Stimulated activated memory B cell treated with anti-CD40 and anti-IgM and Interleukin-4, amounts not matched to agents 10 μg/mL and 1 μg/mL and 100 μg/mL, for 72 hours (primary cell): ENCODE measurements around the gene SEBOX.
"Not testable (repeated sequence)": the region's sequence is repeated elsewhere in the genome, so short reads cannot be mapped to it uniquely, and the experiment has no call there.

ENCODE experiments used
- ATAC-seq: fragments of 150-1000 bp; cut with Tn5 transposase; 2 replicates; pipeline ENCODE4 v1.10.0; 2021
- H3K27ac Mint-ChIP-seq: one replicate; pipeline ENCODE4 v1.8.0; 2022; ENCODE audit warnings: mild to moderate bottlenecking, mixed read lengths
- H3K27me3 Mint-ChIP-seq: one replicate; pipeline ENCODE4 v1.8.0; 2022; ENCODE audit warnings: mixed read lengths
- H3K36me3 Mint-ChIP-seq: one replicate; pipeline ENCODE4 v1.8.0; 2022; ENCODE audit warnings: mixed read lengths
- H3K4me1 Mint-ChIP-seq: one replicate; pipeline ENCODE4 v1.8.0; 2022; ENCODE audit warnings: mixed read lengths
- H3K4me3 Mint-ChIP-seq: one replicate; pipeline ENCODE4 v1.8.0; 2022; ENCODE audit warnings: mild to moderate bottlenecking, moderate library complexity, mixed read lengths
- H3K9me3 Mint-ChIP-seq: one replicate; pipeline ENCODE4 v1.8.0; 2022; ENCODE audit warnings: mixed read lengths

Gene SEBOX

DNA sequence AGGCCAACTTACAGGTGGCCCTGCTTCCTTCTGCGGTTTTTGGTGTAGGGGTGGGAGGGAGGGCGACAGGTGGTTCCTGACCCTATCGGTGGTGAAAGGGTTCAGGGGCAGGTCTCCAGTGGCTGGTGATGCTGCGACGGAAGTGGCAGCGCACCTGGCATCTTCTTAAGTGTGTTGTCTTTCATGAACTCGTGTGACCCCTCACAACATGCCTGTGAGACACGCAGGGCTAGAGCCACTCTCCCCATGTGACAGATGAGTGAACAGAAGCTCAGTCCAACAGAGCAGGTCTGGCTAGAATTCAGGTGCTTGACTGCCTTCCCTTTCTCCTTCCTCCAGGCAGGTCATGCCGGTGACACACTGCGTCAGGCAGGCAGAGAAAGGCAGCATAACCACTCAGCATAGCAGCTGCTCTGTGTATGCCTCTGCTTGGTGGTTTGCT is 21.5 kb downstream of the SEBOX start:
- peak; percentile 35 for ATAC-seq
- Mint-ChIP-seq H3K27me3 (no peaks in the 10 kb centered on the region), H3K4me1 (peaks cover 2% of the 10 kb centered on the region), H3K4me3 (no peak overlapping the region), H3K9me3 (no peaks in the 10 kb centered on the region), H3K27ac (no peak overlapping the region), H3K36me3 (peaks cover 67% of the 10 kb centered on the region)

DNA sequence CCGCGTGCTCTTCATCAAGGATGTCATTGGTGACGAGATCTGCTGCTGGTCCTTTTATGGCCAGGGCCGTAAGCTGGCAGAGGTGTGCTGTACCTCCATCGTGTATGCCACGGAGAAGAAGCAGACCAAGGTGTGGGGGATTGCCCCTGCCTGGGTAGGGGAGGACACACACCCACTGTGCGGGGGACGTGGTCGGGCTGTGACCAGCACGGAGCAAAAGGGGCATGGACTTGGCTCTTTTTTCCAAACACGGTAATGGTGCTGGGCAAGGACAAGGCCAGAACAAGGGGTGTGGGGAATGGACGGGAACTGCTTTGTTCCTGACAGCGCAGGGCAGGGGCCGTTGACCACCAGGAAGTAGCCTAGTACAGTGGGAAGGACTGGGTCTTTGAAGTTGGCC is 22.7 kb downstream of the SEBOX start:
- ATAC-seq, result no peak
- H3K4me3 Mint-ChIP-seq, result no peak overlapping the region
- H3K27ac Mint-ChIP-seq, result no peak overlapping the region
- H3K27me3 Mint-ChIP-seq, result no peaks in the 10 kb centered on the region
- peaks cover 58% of the 10 kb centered on the region for H3K36me3 Mint-ChIP-seq
- H3K9me3 Mint-ChIP-seq, result no peaks in the 10 kb centered on the region
- H3K4me1 Mint-ChIP-seq, result peaks cover 13% of the 10 kb centered on the region

DNA sequence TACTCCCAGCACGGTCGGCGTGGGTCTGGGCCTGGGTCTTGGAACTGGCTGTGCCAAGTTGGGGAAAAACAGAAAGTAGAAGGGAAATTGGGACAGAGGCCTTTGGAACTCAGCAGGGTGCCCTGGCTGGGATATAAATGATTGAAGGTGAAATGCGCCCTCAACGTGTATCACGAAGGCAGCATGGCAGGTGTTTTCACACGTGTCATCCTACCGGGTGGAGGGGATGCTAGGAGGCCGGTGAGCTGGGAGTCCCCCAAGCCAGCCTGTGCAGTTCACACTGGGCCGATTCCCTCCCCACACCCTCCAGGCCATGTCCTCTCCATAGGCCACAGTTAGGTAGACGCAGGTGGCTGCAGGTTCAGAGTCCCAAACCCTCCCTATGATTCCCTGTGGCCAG is 23.5 kb downstream of the SEBOX start:
- no peak for ATAC-seq
- Mint-ChIP-seq H3K4me3 (no peak overlapping the region), H3K9me3 (no peaks in the 10 kb centered on the region), H3K27ac (no peak overlapping the region), H3K36me3 (peaks cover 53% of the 10 kb centered on the region), H3K4me1 (peaks cover 21% of the 10 kb centered on the region), H3K27me3 (no peaks in the 10 kb centered on the region)

DNA sequence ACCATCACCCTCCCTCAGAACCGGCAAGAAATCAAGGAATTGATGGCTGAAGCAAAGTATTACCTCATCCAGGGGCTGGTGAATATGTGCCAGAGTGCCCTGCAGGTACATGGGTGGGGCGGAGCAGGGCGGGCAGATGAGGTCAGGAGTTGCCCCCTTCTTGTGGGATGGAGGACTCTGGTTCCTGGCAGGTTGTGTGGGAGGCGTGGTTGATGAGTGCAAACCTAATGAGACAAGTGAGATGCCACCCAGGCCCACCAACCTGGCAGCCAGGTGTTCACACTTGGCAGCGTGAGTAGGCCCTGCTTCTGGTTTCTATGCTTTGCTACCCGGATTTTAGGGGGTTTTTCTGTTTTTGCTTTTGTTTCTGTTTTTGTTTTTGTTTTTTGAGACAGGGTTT is 24.6 kb downstream of the SEBOX start:
- no peak for ATAC-seq
- peaks cover 26% of the 10 kb centered on the region for H3K4me1 Mint-ChIP-seq
- H3K36me3 Mint-ChIP-seq, result peaks cover 41% of the 10 kb centered on the region
- H3K27me3 Mint-ChIP-seq, result no peaks in the 10 kb centered on the region
- no peak overlapping the region for H3K27ac Mint-ChIP-seq
- H3K9me3 Mint-ChIP-seq, result no peaks in the 10 kb centered on the region
- no peak overlapping the region for H3K4me3 Mint-ChIP-seq

DNA sequence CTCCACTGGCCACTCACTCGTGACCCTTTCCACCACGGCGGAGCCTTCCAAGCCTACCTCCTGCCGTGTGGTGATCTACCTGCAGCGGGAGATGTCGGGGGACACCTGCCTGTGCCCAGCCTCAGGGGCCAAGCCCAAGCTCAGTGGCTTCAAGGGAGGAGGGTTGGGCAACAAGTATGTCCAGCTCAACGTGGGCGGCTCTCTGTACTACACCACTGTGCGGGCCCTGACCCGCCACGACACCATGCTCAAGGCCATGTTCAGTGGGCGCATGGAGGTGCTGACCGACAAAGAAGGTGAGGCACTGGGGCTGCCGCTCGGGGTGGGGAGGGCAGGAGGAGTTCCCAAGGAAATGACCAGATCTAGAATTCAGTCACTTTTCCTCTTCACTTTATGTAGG is 25.6 kb downstream of the SEBOX start:
- Mint-ChIP-seq H3K4me1 (peaks cover 32% of the 10 kb centered on the region), H3K27ac (no peak overlapping the region), H3K27me3 (no peaks in the 10 kb centered on the region), H3K4me3 (no peak overlapping the region), H3K36me3 (peaks cover 37% of the 10 kb centered on the region), H3K9me3 (no peaks in the 10 kb centered on the region)
- ATAC-seq, result no peak

DNA sequence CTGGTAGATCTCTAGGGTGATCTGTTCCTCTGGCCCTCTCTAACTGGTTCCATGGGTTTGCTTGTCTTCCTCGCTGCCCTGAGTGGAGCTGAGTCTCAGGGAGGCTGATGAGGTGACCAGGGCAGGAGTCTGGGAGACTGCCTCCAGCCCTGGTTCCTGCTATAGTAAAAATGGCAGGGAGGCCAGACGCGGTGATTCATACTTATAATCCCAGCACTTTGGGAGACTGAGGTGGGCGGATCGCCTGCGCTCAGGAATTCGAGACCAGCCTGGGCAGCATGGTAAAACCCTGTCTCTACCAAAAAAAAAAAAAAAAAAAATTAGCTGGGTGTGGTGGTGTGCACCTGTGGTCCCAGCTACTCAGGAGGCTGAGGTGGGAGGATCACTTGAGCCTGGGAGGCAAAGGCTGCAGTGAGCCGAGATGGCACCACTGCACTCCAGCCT is 26.2 kb downstream of the SEBOX start:
- H3K4me3 Mint-ChIP-seq, ATAC-seq, H3K9me3 Mint-ChIP-seq, H3K27ac Mint-ChIP-seq, H3K27me3 Mint-ChIP-seq: not testable (repeated sequence)
- Mint-ChIP-seq H3K4me1 (peaks cover 38% of the 10 kb centered on the region), H3K36me3 (peaks cover 30% of the 10 kb centered on the region)

DNA sequence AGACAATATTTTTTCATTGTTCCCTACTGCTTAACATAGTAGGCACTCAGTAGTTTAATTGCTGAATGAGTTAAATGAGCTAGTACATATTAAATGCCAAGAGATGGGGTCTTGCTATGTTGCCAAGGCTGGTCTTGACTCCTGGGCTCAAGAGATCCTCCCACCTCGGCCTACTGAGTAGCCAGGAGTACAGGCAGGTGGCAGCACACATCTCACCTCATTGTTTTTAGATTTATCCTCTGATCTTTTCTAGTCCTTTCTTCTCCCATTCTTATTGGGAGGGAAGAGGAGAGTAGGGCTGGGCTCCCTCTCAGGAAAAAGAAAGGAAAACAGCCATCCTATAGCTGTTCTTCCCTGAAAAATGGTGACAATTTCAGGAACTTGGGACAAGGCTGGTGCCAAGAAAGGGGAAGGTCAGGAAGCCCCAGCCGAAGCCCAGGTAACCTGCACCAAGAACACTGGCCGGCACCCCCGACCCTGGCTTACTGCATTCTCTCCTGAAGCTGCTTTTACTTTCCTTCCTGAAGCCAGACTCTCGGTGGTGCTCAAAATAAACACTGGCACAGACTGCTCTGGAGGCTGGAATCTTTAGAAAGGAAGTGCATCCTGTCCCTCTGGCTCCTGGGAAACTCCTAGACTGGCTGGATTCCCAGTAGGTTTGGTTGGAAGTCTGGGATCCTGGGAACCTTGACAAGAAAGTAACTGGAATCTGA is 26.8 kb downstream of the SEBOX start:
- Mint-ChIP-seq H3K27me3 (no peaks in the 10 kb centered on the region), H3K27ac (no peak overlapping the region), H3K36me3 (peaks cover 27% of the 10 kb centered on the region), H3K4me3 (no peak overlapping the region), H3K4me1 (peaks cover 42% of the 10 kb centered on the region), H3K9me3 (no peaks in the 10 kb centered on the region)
- ATAC-seq, result no peak

DNA sequence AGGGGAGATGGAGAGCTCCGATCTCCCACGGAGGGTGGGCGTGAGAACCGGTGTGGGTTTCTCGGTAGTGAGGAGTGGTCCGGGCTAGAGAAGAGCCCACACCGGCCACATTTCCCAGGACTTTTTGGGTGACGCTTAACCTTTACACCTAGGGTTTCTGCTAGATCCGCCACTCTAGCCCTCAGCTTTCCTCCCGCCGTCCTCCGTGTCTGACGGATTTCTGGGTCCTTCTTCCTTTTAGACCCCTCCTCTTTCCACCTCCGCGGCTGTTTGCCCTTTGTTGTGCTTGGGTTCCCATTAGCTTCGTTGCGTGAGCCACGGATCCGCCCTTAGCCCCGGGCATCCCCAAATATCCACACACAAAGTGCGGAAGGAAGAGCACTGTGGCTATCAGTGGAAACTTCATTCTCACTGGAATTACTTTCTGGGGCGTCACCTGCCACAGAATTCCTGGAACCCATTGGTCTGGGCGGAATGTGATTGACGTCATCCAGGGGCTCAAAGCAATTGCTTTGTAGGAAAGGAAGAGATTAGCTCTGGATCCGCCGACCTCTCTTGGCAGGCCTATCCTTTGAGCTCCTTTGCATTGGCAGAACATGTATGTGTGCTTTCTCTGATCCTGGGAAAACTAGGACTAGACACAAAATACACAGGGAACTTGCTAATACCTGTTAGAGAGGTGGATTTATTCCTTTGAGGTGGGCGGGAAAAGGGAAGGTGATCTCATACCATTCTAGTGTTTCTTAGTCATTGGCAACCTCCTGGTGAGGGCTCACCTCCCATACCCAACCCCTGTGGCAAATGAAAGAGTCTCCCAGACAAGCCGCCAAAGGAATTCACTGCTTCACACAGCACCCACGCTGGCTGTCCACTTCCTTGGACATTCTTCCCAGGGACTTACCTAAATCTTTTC is 28.8 kb downstream of the SEBOX start:
- no peak for ATAC-seq
- Mint-ChIP-seq H3K27me3 (no peaks in the 10 kb centered on the region), H3K36me3 (peaks cover 22% of the 10 kb centered on the region)

DNA sequence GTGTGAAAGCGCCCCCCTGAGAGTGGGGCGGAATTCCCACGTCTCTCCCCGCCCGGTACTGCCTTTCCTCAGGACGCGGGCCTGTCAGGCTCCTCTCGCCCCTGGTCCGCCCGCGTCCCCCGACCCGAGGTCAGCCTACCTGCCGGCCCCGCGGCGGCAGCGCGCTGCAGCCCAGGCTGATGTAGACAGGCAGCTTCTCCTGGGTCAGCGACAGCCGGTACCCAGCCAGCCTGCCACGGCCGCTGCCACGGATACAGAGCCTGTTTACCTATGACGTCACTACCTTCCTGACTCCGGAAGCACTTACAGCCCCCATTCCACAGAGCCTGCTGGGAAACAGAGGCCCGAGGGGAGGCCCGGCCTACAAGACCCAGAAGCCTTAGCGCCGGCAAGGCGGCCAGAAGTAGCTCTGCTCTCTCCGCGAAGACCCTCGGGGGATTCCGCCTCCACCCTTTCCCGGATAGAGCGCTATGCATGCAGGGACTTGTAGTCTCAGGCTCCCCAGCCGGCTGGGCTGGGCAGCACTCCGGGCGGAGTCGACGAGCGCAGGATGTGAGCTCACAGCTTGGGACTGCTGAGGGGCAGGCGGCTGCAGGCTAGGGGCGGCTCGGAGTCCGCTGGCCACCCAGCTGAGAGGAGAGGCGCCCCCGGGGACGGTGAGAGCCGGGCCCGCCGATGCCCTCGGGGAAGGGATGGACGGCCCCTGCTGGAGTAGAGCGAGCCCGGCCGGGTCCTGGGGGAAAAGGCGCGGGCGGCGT is 29.6 kb downstream of the SEBOX start, which contains the start of the genes IFT20 and TNFAIP1:
TSS of gene IFT20 (minus strand) at position 272 of the 758 bp plus-strand sequence. CDS start 3,487 bp downstream, outside the sequence.
TSS of gene TNFAIP1 (plus strand) at position 561 of the 758 bp plus-strand sequence. CDS start 3,761 bp downstream, outside the sequence.
- Mint-ChIP-seq H3K27ac (peak within 1 kb of the TSS; percentile 82), H3K9me3 (no peaks in the 10 kb centered on the region), H3K4me1 (peaks cover 56% of the 10 kb centered on the region), H3K36me3 (peaks cover 18% of the 10 kb centered on the region), H3K27me3 (no peaks in the 10 kb centered on the region), H3K4me3 (peak within 1 kb of the TSS; percentile 88)
- peak; percentile 99 for ATAC-seq

More for the DNA sequence above, 28.8 kb downstream of the SEBOX start:
- peaks cover 56% of the 10 kb centered on the region for H3K4me1 Mint-ChIP-seq
- no peaks in the 10 kb centered on the region for H3K9me3 Mint-ChIP-seq
- peak overlapping the region; percentile 88 for H3K4me3 Mint-ChIP-seq
- H3K27ac Mint-ChIP-seq, result peak overlapping the region; percentile 82

DNA sequence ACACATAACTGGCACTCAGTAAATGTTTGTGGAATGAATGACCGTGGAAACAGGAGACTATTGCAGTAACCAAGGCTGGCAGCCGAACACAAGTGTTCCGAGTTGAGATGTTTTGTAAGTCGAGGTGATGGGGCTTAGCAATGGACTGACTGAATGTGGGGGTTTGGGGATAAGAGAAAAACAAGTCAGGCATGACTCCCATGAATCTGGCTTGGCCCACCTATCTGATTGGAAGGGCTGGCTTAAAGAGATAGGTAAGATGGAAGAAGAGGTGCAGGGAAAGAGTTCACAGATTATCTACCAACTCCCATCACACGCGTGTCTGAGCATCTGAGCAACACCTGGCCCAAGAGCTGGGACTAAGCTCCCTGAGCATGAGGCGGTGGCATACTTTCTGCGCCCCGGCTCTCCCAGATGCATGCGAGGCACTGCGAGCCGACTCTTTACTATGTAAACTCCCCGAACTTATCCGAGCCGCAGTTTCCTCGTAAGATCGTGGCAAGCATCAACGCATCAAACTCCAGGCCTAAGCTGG is 30.3 kb downstream of the SEBOX start:
- Mint-ChIP-seq H3K27ac (peak overlapping the region; percentile 82), H3K4me1 (peaks cover 56% of the 10 kb centered on the region), H3K36me3 (peaks cover 14% of the 10 kb centered on the region), H3K4me3 (peak overlapping the region; percentile 88), H3K9me3 (no peaks in the 10 kb centered on the region), H3K27me3 (no peaks in the 10 kb centered on the region)
- ATAC-seq, result no peak

DNA sequence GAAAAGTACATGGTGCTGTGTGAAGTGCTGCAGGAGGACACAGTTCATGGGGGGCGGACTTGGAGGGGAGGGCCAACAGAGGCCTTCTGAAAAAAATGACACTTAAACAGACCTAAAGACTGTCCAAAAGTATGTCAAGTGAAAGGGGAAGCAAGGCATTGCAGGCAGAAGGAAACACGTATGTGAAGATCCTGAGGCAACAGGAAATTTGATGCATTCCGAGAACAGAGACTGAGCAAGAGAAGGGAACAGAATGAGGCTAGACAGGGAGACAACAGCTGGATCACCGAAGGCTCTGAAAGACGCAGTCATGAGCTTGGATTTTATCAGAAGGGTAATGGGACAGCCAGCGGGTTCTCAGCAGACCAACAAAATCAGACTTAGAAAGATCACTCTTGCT is 30.8 kb downstream of the SEBOX start:
- H3K4me1 Mint-ChIP-seq, result peaks cover 56% of the 10 kb centered on the region
- peaks cover 14% of the 10 kb centered on the region for H3K36me3 Mint-ChIP-seq
- H3K27ac Mint-ChIP-seq, result peak overlapping the region; percentile 82
- ATAC-seq, result no peak
- no peaks in the 10 kb centered on the region for H3K27me3 Mint-ChIP-seq
- peak overlapping the region; percentile 88 for H3K4me3 Mint-ChIP-seq
- no peaks in the 10 kb centered on the region for H3K9me3 Mint-ChIP-seq

DNA sequence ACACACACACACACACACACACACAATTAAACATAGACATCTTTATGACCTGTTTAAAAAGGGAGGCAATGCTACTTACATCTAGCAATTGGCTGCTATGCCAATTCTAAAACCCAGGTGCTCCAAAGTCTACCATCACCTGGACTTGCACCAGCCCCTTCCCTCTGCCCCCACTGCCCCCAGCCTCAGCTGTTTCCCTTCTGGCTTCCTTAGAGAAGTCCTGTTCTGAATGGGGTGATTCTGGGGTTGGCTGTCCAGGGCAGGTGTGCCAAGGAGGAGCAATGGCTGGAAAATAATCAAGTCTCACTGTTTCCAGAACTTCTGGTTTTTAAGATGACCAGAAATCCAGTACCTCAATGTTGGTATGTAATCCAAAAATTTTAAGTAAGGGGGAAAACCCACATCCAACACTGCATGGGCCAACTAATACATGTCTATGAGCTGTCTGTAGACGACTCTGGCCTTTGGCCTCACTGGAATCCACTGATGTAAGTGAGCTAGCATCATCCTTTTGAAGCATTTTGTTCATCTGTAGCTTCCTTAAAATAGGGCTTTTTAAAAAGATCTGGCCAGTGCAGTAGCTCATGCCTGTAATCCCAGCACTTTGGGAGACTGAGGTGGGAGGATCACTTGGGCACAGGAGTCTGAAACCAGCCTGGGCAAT is 31.8 kb downstream of the SEBOX start:
- Mint-ChIP-seq H3K4me1 (peaks cover 51% of the 10 kb centered on the region), H3K27me3 (no peaks in the 10 kb centered on the region), H3K36me3 (peaks cover 15% of the 10 kb centered on the region), H3K9me3 (no peaks in the 10 kb centered on the region), H3K4me3 (peak overlapping the region; percentile 88), H3K27ac (no peak overlapping the region)
- no peak for ATAC-seq

DNA sequence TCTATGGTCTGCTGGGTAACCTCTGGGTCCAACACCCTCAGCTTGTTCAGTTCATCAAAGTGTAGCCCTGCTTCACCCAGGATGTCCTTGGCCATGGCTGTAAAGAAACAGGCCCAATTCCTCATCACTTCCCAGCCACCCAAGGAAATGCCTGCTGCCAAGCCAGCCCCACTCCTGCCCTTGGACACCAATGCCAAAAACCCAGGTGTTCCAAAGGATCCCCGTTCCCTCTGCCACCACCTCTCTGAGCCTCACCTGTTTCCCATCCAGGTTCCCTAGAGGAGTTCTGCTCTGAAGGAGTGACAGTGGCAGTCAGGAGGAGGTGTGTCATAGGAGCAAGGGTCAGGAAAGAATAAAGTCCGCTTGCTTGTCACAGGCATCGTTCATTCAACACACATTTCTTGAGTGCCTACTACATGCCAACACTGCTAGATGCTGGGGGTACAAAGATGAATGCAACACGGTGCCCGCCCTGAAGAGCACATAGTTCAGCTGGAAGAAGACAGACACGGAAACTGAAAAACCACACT is 33.0 kb downstream of the SEBOX start:
- H3K27me3 Mint-ChIP-seq, result no peaks in the 10 kb centered on the region
- no peak for ATAC-seq
- no peaks in the 10 kb centered on the region for H3K9me3 Mint-ChIP-seq
- H3K27ac Mint-ChIP-seq, result no peak overlapping the region
- H3K4me3 Mint-ChIP-seq, result no peak overlapping the region
- H3K4me1 Mint-ChIP-seq, result peaks cover 39% of the 10 kb centered on the region
- peaks cover 24% of the 10 kb centered on the region for H3K36me3 Mint-ChIP-seq

DNA sequence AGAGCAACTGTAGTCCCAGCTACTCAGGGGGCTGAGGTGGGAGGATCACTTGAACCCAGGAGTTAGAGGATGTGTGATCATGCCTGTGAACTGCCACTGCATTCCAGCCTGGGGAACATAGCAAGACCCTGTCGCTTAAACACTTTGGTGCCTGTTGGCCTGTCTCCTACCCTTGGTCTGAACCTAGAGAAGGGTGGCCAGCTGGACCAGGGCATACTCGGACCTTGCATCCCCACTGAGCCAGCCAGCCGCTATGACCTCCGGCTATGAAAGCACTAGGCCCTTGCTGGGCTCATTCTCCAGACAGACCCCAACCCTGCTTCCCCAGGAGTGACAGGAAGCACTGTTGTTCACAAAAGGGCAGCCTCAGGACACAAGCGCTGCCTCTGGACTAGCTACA is 34.3 kb downstream of the SEBOX start:
- Mint-ChIP-seq H3K27me3 (no peaks in the 10 kb centered on the region), H3K36me3 (peaks cover 35% of the 10 kb centered on the region), H3K4me1 (peaks cover 29% of the 10 kb centered on the region), H3K4me3 (no peak overlapping the region), H3K9me3 (no peaks in the 10 kb centered on the region), H3K27ac (no peak overlapping the region)
- ATAC-seq, result no peak
